HepG2 (cell line): ENCODE measurements around the gene SFRP4. TPM values are rescaled to one million over a fixed set of nuclear protein-coding genes. Genes with fewer than 3 reads are reported as not detected.

Source experiments
- HMG20A ChIP-seq: IDR thresholded peaks from 2 replicates; pipeline ENCODE4 v1.6.1; 2016; ENCODE audit warnings: borderline replicate concordance
- MYC ChIP-seq: sonication (generic); formaldehyde crosslinking; IDR thresholded peaks from 2 replicates; pipeline ENCODE4 v1.9.0; 2021; ENCODE audit warnings: missing genetic modification reagents, borderline replicate concordance
- NFIC ChIP-seq: IDR thresholded peaks from 2 replicates; pipeline ENCODE4 v1.6.1; 2012; ENCODE audit warnings: mild to moderate bottlenecking, low read length, inconsistent platforms
- NONO ChIP-seq, 2 experiments: fragments of 450-650 bp in 1 of 2; sonication (generic) in 1 of 2; formaldehyde crosslinking in 1 of 2; IDR thresholded peaks in 1 of 2; conservative IDR thresholded peaks in 1 of 2; 2 replicates each; pipeline versions ENCODE4 v1.6.1 to v1.8.0; 2017 to 2022; ENCODE audit warnings: mild to moderate bottlenecking in 1 of 2, missing genetic modification reagents in 1 of 2, moderate library complexity in 1 of 2
- XBP1 ChIP-seq: sonication (generic); formaldehyde crosslinking; IDR thresholded peaks from 2 replicates; pipeline ENCODE4 v1.5.0; 2020; ENCODE audit warnings: missing genetic modification reagents
- ZNF207 ChIP-seq: fragments of 450-650 bp; IDR thresholded peaks from 2 replicates; pipeline ENCODE4 v1.6.1; 2016; ENCODE audit warnings: antibody characterized with exemption, borderline replicate concordance
- polyA plus RNA-seq, 8 experiments: library from polyadenylated mRNA; depleted of rRNA in 3 of 8; stranded (reverse) in 7 of 8; unstranded in 1 of 8; fragments of >200 nt; fragmentation: Illumina TruSeq in 4 of 8; extraction: Trizol in 4 of 8; gene quantifications; 2 replicates each; pipeline versions ENCODE4 v1.2.1 to v1.2.3, GENCODE V29; 2011 to 2016; ENCODE audit warnings: low read depth in 4 of 8, missing spikeins in 1 of 8, mixed read lengths in 1 of 8; ENCODE audit not compliant: insufficient read depth in 1 of 8
- total RNA-seq, 5 experiments: library from RNA; depleted of rRNA; stranded (reverse); fragments of >200 nt; fragmentation: Illumina TruSeq; extraction: Trizol; gene quantifications; 2 replicates each; pipeline ENCODE4 v1.2.3, GENCODE V29; 2016; ENCODE audit warnings: low read depth in 1 of 5
- TF ChIP-seq, protein P1 (sequence below): sonication (generic); formaldehyde crosslinking; IDR thresholded peaks from 2 replicates; pipeline ENCODE4 v1.4.0; 2020; ENCODE audit warnings: low read depth, missing genetic modification reagents
- TF ChIP-seq, protein P2 (sequence below): sonication (generic); formaldehyde crosslinking; IDR thresholded peaks from 2 replicates; pipeline ENCODE4 v1.8.0; 2022; ENCODE audit warnings: low read depth, missing genetic modification reagents
- TF ChIP-seq, protein P3 (sequence below): sonication (generic); formaldehyde crosslinking; IDR thresholded peaks from 2 replicates; pipeline ENCODE4 v1.4.0; 2020; ENCODE audit warnings: missing genetic modification reagents, borderline replicate concordance
- TF ChIP-seq, protein P4 (sequence below): sonication (generic); formaldehyde crosslinking; IDR thresholded peaks from 2 replicates; pipeline ENCODE4 v1.4.0; 2020; ENCODE audit warnings: missing genetic modification reagents, borderline replicate concordance
- TF ChIP-seq, protein P5 (sequence below): sonication (generic); formaldehyde crosslinking; IDR thresholded peaks from 2 replicates; pipeline ENCODE4 v1.4.0; 2020; ENCODE audit warnings: missing genetic modification reagents, borderline replicate concordance

The SFRP4 gene
- total and polyA plus RNA-seq, 2 of the 13 experiments (the other 11 are each of a cell fraction or from before 2014, with no cell fraction given), result 0.96 to 1.8 TPM

DNA sequence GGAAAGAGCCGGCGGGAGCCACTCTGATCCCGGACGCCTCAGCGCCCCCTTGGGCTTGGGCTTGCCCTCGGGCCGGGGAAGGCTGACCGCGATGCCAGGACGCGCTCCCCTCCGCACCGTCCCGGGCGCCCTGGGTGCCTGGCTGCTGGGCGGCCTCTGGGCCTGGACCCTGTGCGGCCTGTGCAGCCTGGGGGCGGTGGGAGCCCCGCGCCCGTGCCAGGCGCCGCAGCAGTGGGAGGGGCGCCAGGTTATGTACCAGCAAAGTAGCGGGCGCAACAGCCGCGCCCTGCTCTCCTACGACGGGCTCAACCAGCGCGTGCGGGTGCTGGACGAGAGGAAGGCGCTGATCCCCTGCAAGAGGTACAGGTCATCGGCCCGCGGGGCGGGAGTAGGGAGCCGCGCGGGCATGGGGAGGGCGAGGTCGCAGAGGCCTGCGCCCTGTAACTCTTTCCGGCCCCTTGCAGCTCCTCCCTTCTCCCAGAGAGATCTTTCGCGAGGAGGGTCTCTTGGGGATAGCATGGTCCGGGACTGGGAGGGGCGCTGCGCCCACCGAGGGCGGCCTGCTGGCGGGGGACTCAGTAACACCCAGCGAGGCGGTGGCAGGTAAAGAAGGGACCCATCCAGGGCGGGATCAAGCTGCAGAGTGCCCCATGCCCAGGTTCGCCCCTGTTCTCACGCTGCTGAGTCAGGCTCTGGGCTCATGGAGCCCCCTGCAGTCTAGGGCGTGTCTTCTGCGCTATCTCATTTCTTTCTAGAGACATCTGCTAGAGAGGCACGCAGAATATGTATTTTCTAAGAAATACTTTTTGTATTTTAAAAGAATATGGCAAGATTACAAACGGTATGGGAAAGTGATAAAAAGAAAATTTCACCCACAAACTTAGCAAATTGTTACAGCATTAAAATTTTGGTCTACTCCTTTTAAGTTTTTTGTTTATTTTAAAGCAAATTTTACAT lies 4.5 kb upstream of the SFRP4 start (continued):
- TF ChIP-seq MYC (CRISPR knock-in tag), result peak; percentile 55; the same call in 1 of the 2 replicates
- TF ChIP-seq, protein P1, sequence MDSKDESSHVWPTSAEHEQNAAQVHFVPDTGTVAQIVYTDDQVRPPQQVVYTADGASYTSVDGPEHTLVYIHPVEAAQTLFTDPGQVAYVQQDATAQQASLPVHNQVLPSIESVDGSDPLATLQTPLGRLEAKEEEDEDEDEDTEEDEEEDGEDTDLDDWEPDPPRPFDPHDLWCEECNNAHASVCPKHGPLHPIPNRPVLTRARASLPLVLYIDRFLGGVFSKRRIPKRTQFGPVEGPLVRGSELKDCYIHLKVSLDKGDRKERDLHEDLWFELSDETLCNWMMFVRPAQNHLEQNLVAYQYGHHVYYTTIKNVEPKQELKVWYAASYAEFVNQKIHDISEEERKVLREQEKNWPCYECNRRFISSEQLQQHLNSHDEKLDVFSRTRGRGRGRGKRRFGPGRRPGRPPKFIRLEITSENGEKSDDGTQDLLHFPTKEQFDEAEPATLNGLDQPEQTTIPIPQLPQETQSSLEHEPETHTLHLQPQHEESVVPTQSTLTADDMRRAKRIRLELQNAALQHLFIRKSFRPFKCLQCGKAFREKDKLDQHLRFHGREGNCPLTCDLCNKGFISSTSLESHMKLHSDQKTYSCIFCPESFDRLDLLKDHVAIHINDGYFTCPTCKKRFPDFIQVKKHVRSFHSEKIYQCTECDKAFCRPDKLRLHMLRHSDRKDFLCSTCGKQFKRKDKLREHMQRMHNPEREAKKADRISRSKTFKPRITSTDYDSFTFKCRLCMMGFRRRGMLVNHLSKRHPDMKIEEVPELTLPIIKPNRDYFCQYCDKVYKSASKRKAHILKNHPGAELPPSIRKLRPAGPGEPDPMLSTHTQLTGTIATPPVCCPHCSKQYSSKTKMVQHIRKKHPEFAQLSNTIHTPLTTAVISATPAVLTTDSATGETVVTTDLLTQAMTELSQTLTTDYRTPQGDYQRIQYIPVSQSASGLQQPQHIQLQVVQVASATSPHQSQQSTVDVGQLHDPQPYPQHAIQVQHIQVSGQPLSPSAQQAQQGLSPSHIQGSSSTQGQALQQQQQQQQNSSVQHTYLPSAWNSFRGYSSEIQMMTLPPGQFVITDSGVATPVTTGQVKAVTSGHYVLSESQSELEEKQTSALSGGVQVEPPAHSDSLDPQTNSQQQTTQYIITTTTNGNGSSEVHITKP (CRISPR knock-in tag), result no peak
- no peak for TF ChIP-seq ZNF207
- TF ChIP-seq, protein P2, sequence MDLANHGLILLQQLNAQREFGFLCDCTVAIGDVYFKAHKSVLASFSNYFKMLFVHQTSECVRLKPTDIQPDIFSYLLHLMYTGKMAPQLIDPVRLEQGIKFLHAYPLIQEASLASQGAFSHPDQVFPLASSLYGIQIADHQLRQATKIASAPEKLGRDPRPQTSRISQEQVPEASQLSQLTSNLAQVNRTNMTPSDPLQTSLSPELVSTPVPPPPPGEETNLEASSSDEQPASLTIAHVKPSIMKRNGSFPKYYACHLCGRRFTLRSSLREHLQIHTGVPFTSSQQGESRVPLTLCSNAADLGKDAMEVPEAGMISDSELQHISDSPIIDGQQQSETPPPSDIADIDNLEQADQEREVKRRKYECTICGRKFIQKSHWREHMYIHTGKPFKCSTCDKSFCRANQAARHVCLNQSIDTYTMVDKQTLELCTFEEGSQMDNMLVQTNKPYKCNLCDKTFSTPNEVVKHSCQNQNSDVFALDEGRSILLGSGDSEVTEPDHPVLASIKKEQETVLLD (CRISPR knock-in tag), result no peak
- TF ChIP-seq XBP1 (CRISPR knock-in tag), result no peak
- TF ChIP-seq, protein P3, sequence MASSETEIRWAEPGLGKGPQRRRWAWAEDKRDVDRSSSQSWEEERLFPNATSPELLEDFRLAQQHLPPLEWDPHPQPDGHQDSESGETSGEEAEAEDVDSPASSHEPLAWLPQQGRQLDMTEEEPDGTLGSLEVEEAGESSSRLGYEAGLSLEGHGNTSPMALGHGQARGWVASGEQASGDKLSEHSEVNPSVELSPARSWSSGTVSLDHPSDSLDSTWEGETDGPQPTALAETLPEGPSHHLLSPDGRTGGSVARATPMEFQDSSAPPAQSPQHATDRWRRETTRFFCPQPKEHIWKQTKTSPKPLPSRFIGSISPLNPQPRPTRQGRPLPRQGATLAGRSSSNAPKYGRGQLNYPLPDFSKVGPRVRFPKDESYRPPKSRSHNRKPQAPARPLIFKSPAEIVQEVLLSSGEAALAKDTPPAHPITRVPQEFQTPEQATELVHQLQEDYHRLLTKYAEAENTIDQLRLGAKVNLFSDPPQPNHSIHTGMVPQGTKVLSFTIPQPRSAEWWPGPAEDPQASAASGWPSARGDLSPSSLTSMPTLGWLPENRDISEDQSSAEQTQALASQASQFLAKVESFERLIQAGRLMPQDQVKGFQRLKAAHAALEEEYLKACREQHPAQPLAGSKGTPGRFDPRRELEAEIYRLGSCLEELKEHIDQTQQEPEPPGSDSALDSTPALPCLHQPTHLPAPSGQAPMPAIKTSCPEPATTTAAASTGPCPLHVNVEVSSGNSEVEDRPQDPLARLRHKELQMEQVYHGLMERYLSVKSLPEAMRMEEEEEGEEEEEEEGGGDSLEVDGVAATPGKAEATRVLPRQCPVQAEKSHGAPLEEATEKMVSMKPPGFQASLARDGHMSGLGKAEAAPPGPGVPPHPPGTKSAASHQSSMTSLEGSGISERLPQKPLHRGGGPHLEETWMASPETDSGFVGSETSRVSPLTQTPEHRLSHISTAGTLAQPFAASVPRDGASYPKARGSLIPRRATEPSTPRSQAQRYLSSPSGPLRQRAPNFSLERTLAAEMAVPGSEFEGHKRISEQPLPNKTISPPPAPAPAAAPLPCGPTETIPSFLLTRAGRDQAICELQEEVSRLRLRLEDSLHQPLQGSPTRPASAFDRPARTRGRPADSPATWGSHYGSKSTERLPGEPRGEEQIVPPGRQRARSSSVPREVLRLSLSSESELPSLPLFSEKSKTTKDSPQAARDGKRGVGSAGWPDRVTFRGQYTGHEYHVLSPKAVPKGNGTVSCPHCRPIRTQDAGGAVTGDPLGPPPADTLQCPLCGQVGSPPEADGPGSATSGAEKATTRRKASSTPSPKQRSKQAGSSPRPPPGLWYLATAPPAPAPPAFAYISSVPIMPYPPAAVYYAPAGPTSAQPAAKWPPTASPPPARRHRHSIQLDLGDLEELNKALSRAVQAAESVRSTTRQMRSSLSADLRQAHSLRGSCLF (CRISPR knock-in tag), result 0 out of 2 replicates have a peak, but pooled peaks have one; percentile 32
- no peak for TF ChIP-seq NONO (IDR thresholded peaks at IDR 0.05)
- TF ChIP-seq NONO (CRISPR knock-in tag; conservative IDR thresholded peaks at IDR 0.05), result no peak
- TF ChIP-seq, protein P4, sequence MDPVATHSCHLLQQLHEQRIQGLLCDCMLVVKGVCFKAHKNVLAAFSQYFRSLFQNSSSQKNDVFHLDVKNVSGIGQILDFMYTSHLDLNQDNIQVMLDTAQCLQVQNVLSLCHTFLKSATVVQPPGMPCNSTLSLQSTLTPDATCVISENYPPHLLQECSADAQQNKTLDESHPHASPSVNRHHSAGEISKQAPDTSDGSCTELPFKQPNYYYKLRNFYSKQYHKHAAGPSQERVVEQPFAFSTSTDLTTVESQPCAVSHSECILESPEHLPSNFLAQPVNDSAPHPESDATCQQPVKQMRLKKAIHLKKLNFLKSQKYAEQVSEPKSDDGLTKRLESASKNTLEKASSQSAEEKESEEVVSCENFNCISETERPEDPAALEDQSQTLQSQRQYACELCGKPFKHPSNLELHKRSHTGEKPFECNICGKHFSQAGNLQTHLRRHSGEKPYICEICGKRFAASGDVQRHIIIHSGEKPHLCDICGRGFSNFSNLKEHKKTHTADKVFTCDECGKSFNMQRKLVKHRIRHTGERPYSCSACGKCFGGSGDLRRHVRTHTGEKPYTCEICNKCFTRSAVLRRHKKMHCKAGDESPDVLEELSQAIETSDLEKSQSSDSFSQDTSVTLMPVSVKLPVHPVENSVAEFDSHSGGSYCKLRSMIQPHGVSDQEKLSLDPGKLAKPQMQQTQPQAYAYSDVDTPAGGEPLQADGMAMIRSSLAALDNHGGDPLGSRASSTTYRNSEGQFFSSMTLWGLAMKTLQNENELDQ (CRISPR knock-in tag), result no peak
- no peak for TF ChIP-seq NFIC
- 0 out of 2 replicates have a peak, but pooled peaks have one; percentile 26 for TF ChIP-seq HMG20A
- TF ChIP-seq, protein P5, sequence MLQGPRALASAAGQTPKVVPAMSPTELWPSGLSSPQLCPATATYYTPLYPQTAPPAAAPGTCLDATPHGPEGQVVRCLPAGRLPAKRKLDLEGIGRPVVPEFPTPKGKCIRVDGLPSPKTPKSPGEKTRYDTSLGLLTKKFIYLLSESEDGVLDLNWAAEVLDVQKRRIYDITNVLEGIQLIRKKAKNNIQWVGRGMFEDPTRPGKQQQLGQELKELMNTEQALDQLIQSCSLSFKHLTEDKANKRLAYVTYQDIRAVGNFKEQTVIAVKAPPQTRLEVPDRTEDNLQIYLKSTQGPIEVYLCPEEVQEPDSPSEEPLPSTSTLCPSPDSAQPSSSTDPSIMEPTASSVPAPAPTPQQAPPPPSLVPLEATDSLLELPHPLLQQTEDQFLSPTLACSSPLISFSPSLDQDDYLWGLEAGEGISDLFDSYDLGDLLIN (CRISPR knock-in tag), result peak; percentile 79; the same call in 1 of the 2 replicates
